Measurements from ENCODE around the gene COL4A1. TPM values are rescaled to one million over a fixed set of nuclear protein-coding genes. Genes with fewer than 3 reads are reported as not detected.

Gene COL4A1
- total RNA-seq, 1 donor from 2014 or later, result 756 TPM

DNA sequence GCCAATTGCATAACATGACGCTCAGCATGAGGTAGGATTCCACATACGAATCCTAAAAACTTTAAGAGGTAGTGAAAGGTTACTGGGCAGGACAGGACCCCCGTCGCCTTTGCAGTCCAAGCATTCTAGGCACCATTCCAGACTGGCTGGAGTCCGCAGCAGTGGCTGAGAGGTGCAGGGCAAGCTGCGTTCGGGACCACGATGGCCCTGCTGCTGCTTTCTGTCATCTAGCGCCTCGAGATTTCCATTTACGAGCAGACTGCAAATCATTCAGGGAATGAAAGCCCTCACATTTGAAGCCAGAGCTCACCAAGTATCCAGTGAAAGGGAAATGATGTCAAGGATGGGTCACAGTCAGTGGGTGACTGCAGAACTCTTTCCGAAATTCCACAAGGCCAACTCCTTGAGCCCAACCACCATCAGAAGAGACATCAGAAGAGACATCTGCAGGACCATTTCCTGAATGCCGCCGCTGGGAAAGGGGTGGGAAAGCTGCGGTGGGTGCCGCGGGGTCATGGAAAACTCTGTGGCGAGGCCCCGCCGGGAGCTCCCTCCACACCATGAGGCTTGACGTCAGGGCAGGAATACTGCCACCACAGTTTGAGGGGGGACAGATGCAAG, 88.3 kb downstream of the COL4A1 start:
- Histone ChIP-seq H3K4me1 (peaks cover 12 to 57% of the 10 kb centered on the region in 2 donors), H3K27ac (peak overlapping the region; percentile 67 to 89), H3K36me3 (peaks cover 0 to 5% of the 10 kb centered on the region in 2 donors), H3K9me3 (no peaks in the 10 kb centered on the region), H3K27me3 (no peaks in the 10 kb centered on the region), H3K4me3 (no peak overlapping the region)
- TF ChIP-seq, protein P1, sequence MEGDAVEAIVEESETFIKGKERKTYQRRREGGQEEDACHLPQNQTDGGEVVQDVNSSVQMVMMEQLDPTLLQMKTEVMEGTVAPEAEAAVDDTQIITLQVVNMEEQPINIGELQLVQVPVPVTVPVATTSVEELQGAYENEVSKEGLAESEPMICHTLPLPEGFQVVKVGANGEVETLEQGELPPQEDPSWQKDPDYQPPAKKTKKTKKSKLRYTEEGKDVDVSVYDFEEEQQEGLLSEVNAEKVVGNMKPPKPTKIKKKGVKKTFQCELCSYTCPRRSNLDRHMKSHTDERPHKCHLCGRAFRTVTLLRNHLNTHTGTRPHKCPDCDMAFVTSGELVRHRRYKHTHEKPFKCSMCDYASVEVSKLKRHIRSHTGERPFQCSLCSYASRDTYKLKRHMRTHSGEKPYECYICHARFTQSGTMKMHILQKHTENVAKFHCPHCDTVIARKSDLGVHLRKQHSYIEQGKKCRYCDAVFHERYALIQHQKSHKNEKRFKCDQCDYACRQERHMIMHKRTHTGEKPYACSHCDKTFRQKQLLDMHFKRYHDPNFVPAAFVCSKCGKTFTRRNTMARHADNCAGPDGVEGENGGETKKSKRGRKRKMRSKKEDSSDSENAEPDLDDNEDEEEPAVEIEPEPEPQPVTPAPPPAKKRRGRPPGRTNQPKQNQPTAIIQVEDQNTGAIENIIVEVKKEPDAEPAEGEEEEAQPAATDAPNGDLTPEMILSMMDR (IDR thresholded peaks at IDR 0.05), result no peak
- intact Hi-C loops (cut with DNase I), result loop anchor here (5.0 to 10.0 kb wide), 2 partner anchors 304 to 496 kb away; partner anchors contain the start of gene ING1
- no peak for DNase-seq (ENCODE audit: low spot score in 2 of 2)

DNA sequence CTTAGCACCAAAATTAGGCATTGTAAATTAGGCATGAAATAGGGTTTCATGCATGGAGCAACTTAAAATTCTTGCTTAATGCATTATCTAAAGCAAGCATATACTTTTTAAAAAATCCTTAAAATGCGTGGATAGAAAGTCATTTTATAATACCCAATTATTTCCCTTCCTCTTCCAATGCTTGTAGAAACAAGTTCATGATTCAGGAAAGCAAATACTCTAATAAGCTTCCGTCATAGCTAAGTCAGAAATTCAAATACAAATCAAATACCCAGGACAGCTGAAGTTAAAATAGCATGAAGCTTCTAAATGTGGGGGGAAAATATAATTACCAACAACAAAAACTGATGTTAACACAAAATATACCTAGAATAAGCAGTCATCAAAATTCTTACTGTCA, 89.1 kb downstream of the COL4A1 start:
- TF ChIP-seq, protein P1 (IDR thresholded peaks at IDR 0.05), result no peak

DNA sequence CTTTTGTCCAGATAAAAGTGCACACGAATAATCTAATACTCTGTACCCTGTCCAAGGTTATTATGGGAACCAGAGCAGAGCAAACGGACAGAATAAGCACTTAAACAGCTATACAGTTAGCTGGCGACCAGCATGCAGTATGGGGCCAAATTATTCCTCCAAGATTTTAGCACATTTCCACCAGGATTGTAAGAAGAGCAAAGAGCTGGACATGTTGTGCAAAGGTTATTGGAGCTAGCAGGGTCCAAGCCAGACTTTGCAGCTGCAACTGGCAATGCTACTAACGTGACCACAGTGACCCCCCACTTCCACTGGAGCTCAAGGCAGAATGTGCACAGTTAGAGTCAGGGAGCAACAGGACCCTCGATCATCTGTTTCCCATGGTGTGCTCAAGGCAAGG, 89.9 kb downstream of the COL4A1 start:
- TF ChIP-seq, protein P1 (IDR thresholded peaks at IDR 0.05), result no peak
- DNase-seq (ENCODE audit: low spot score in 2 of 2), result no peak
- H3K4me3 ChIP-seq, result peak overlapping the region in 1 of 2 donors; percentile 29
- intact Hi-C loops (cut with DNase I), result loop anchor here (5.0 to 10.0 kb wide), 2 partner anchors 305 to 498 kb away; partner anchors contain the start of gene ING1
- H3K4me1 ChIP-seq, result peaks cover 9 to 56% of the 10 kb centered on the region in 2 donors
- no peaks in the 10 kb centered on the region for H3K27me3 ChIP-seq
- H3K9me3 ChIP-seq, result no peaks in the 10 kb centered on the region
- peaks cover 15 to 21% of the 10 kb centered on the region in 2 donors for H3K36me3 ChIP-seq
- H3K27ac ChIP-seq, result peak overlapping the region; percentile 82 to 89

More for the DNA sequence above, 89.1 kb downstream of the COL4A1 start:
- H3K4me3 ChIP-seq, result no peak overlapping the region
- intact Hi-C loops (cut with DNase I), result loop anchor here (5.0 to 10.0 kb wide), 2 partner anchors 304 to 497 kb away; partner anchors contain the start of gene ING1
- no peak for DNase-seq (ENCODE audit: low spot score in 2 of 2)
- H3K27ac ChIP-seq, result peak overlapping the region; percentile 67 to 89
- H3K9me3 ChIP-seq, result no peaks in the 10 kb centered on the region
- H3K4me1 ChIP-seq, result peaks cover 9 to 57% of the 10 kb centered on the region in 2 donors
- no peaks in the 10 kb centered on the region for H3K27me3 ChIP-seq
- peaks cover 8 to 14% of the 10 kb centered on the region in 2 donors for H3K36me3 ChIP-seq

DNA sequence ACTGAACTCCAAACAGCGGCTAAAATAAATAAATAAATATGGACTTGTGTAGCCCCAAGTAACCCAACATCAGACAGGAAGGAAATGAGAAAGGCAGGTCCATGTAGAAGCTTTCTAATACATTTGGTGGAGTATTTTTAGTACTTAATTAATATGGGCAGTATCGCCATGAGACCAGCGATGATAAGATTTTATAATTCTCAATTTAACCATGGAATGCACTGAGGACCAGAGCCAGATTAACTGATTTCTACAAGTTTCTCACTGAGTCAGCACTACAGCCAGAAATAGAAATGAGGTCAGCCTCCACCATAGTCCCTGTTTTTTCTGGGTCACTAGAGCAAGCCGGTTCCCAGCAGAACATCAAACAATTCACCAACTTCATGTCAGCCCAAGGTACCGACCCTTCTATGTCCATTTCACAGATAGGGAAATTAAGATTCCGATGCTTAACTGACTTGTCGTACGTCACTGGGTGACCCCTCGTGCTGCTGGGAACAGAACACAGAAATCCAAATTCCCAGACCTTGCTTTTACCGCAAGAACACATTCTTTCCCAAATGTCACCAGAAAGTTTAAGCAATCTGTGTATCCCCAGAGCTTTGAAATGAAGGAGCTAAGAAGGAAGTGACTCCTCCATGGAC, 90.4 kb downstream of the COL4A1 start:
- H3K9me3 ChIP-seq, result no peaks in the 10 kb centered on the region
- peak in 1 of 2 donors; percentile 84 for DNase-seq (ENCODE audit: low spot score in 2 of 2)
- H3K4me1 ChIP-seq, result peaks cover 9 to 51% of the 10 kb centered on the region in 2 donors
- intact Hi-C loops (cut with DNase I), result loop anchor here (5.0 to 10.0 kb wide), 2 partner anchors 306 to 498 kb away; partner anchors contain the start of gene ING1
- peak overlapping the region; percentile 82 to 89 for H3K27ac ChIP-seq
- H3K4me3 ChIP-seq, result peak overlapping the region in 1 of 2 donors; percentile 29
- TF ChIP-seq, protein P1 (IDR thresholded peaks at IDR 0.05), result no peak
- no peaks in the 10 kb centered on the region for H3K27me3 ChIP-seq
- peaks cover 21 to 27% of the 10 kb centered on the region in 2 donors for H3K36me3 ChIP-seq

DNA sequence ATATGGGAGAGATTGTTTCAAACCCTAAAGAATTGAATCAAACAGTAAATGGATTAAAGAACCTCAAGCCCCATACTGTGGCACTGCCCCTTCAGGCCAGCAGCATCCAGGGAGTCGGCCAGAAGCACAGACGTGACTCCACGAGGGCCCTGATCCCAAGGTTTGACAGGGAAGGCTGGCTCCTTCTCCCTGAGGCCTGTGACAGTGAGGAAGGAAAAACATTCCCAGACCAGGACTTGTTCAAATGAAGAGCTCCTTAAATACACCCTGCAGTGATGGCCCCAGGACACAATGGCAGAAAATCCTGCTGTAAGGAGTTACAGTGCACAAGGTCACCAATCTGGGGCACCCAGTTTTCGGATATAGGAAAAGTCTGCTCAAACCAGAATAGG, 91.0 kb downstream of the COL4A1 start:
- Histone ChIP-seq H3K4me3 (peak overlapping the region in 1 of 2 donors; percentile 29), H3K9me3 (no peaks in the 10 kb centered on the region), H3K27me3 (no peaks in the 10 kb centered on the region), H3K4me1 (peaks cover 9 to 46% of the 10 kb centered on the region in 2 donors), H3K27ac (peak overlapping the region; percentile 82 to 89), H3K36me3 (peaks cover 26 to 32% of the 10 kb centered on the region in 2 donors)
- intact Hi-C loops (cut with DNase I), result loop anchor here (5.0 to 10.0 kb wide), 2 partner anchors 306 to 499 kb away; partner anchors contain the start of gene ING1
- TF ChIP-seq, protein P1 (IDR thresholded peaks at IDR 0.05), result no peak
- DNase-seq (ENCODE audit: low spot score in 2 of 2), result no peak

All from ascending aorta (tissue), 2 donors.